Transverse colon (tissue), 4 donors: ENCODE data around the gene NCKAP5.

Source experiments
- EP300 ChIP-seq: sonication (generic); formaldehyde crosslinking; IDR thresholded peaks from one replicate; pipeline ENCODE4 v1.6.1; 2017; ENCODE audit warnings: antibody characterized with exemption, low read depth
- POLR2A ChIP-seq: fragments of 450-650 bp; IDR thresholded peaks from one replicate; pipeline ENCODE4 v1.6.1; 2016; ENCODE audit warnings: antibody characterized with exemption, mild to moderate bottlenecking, moderate library complexity
- POLR2AphosphoS5 ChIP-seq, 3 donors: sonication (generic); formaldehyde crosslinking; IDR thresholded peaks; one replicate each; pipeline ENCODE4 v1.6.1; 2016; ENCODE audit warnings: antibody characterized with exemption in 3 of 3
- TF ChIP-seq, protein P1 (sequence below), 5 experiments: fragments of 200-600 bp in 3 of 5; fragments of 450-650 bp in 2 of 5; sonication (generic) in 3 of 5; IDR thresholded peaks; 1 replicate in 2 of 5; 2 replicates in 3 of 5; pipeline ENCODE4 v1.5.1; 2016 to 2017; ENCODE audit warnings: antibody characterized with exemption in 5 of 5, inconsistent platforms in 3 of 5, mild to moderate bottlenecking in 2 of 5, moderate library complexity in 1 of 5

DNA sequence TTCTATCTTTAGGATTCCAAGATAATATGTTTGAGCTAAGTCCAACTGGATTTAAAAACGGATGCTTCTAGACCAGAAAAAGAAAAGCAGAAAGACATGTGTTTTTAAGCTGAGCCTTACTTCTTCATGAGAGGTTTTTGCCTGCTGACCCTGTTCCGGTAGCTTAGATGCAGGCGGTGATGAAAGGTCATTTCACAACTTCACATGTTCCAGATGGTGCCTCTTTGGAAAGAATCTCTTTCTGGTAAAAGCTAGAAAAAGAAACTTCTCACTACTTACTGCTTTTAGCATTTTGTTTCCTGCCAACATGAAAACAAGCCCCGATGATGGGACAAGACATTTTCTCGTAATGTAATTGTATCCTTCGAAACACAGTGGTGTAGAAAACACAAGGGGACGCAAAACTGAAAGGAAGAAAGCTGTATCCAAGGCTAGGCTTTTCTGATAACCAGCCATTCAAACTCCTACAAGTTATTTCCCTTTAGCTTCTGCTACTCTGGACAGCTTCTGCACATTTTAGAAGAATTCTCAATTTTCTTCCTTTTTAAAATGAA is 490.9 kb downstream of the NCKAP5 start:
- TF ChIP-seq POLR2AphosphoS5 (IDR thresholded peaks at IDR 0.05) (no peak), POLR2A (no peak), EP300 (no peak)
- TF ChIP-seq, protein P1, sequence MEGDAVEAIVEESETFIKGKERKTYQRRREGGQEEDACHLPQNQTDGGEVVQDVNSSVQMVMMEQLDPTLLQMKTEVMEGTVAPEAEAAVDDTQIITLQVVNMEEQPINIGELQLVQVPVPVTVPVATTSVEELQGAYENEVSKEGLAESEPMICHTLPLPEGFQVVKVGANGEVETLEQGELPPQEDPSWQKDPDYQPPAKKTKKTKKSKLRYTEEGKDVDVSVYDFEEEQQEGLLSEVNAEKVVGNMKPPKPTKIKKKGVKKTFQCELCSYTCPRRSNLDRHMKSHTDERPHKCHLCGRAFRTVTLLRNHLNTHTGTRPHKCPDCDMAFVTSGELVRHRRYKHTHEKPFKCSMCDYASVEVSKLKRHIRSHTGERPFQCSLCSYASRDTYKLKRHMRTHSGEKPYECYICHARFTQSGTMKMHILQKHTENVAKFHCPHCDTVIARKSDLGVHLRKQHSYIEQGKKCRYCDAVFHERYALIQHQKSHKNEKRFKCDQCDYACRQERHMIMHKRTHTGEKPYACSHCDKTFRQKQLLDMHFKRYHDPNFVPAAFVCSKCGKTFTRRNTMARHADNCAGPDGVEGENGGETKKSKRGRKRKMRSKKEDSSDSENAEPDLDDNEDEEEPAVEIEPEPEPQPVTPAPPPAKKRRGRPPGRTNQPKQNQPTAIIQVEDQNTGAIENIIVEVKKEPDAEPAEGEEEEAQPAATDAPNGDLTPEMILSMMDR (IDR thresholded peaks at IDR 0.05): no peak
